OCI-LY1 (cell line): ENCODE data around the gene CRY2.

ENCODE experiments used
- CTCF ChIP-seq: fragments of 200-600 bp; sonication (generic), shearing (Covaris generic); IDR thresholded peaks from 2 replicates; pipeline ENCODE4 v1.5.1; 2017; ENCODE audit warnings: mild to moderate bottlenecking, antibody characterized with exemption, low read length, moderate library complexity, mixed read lengths
- EZH2 ChIP-seq: fragments of 200-600 bp; sonication (generic), shearing (Covaris generic); IDR thresholded peaks from 2 replicates; pipeline ENCODE4 v1.8.0; 2017; ENCODE audit warnings: borderline replicate concordance, mixed run types, mild to moderate bottlenecking, antibody characterized with exemption, low read length, moderate library complexity, mixed read lengths

- TF ChIP-seq EZH2 (no peak), CTCF (no peak)
Measured at GRCh38 chr11:45817191-45817590, 30.1 kb upstream of the CRY2 start.
